AG08396 (cell line): Measurements from ENCODE around the gene PCED1B.
"Not testable (repeated sequence)": the region's sequence is repeated elsewhere in the genome, so short reads cannot be mapped to it uniquely, and the experiment has no call there.

Experiments
- DNase-seq: peaks from one replicate; pipeline ENCODE4 v3.0.0; 2012; ENCODE audit warnings: low spot score, mixed read lengths

Gene PCED1B

GRCh38 chr12:47088021-47088944 is 8.9 kb downstream of the PCED1B start:
- DNase-seq, result no peak

- no peak for DNase-seq
These were observed 11.6 kb downstream of the PCED1B start for GRCh38 chr12:47091009-47091408.

- no peak for DNase-seq
These were observed 15.4 kb downstream of the PCED1B start for GRCh38 chr12:47094804-47095203.

GRCh38 chr12:47095446-47096236 is 16.2 kb downstream of the PCED1B start:
- DNase-seq, result no peak

- DNase-seq, result no peak
These were observed 18.0 kb downstream of the PCED1B start for GRCh38 chr12:47097276-47097896.

- no peak for DNase-seq
These were observed 18.7 kb downstream of the PCED1B start for GRCh38 chr12:47098099-47098498.

GRCh38 chr12:47099610-47100009 is 20.2 kb downstream of the PCED1B start:
- DNase-seq, result no peak

GRCh38 chr12:47100160-47100559 is 20.7 kb downstream of the PCED1B start:
- no peak for DNase-seq

- no peak for DNase-seq
These were observed 23.0 kb downstream of the PCED1B start for GRCh38 chr12:47102406-47102805.

GRCh38 chr12:47102845-47103651 is 23.6 kb downstream of the PCED1B start:
- DNase-seq, result peak; percentile 56

- DNase-seq, result no peak
These were observed 26.7 kb downstream of the PCED1B start for GRCh38 chr12:47105914-47106674.

GRCh38 chr12:47107446-47107845 is 28.0 kb downstream of the PCED1B start:
- DNase-seq, result no peak

GRCh38 chr12:47107926-47108325 is 28.5 kb downstream of the PCED1B start:
- no peak for DNase-seq

GRCh38 chr12:47110011-47110541 is 30.7 kb downstream of the PCED1B start:
- DNase-seq, result no peak

GRCh38 chr12:47110718-47111391 is 31.4 kb downstream of the PCED1B start:
- no peak for DNase-seq

- DNase-seq, result no peak
These were observed 32.0 kb downstream of the PCED1B start for GRCh38 chr12:47111392-47111778.

GRCh38 chr12:47111854-47112253 is 32.4 kb downstream of the PCED1B start:
- DNase-seq, result no peak

GRCh38 chr12:47112679-47113078 is 33.3 kb downstream of the PCED1B start:
- DNase-seq, result no peak

GRCh38 chr12:47114481-47114892 is 35.1 kb downstream of the PCED1B start:
- DNase-seq, result no peak

GRCh38 chr12:47117305-47117704 is 37.9 kb downstream of the PCED1B start:
- not testable (repeated sequence) for DNase-seq
